HepG2 (cell line): ENCODE measurements around the gene SYT17. TPM values are rescaled to one million over a fixed set of nuclear protein-coding genes. Genes with fewer than 3 reads are reported as not detected.

ENCODE experiments used
- ATAC-seq: fragments of 200-7000 bp; cut with Tn5 transposase; 3 replicates; pipeline ENCODE4 v1.9.1; 2020; ENCODE audit warnings: mild to moderate bottlenecking, moderate library complexity
- BruUV-seq: library from RNA; stranded (reverse); fragments of 400-500 nt; replicated peaks from 2 replicates; lab custom pipeline; 2021; lab: Mats Ljungman, UMichigan
- CTCF ChIA-PET: fragments of 300-600 bp; formaldehyde crosslinking; extraction: SDS; loops from one replicate; lab custom pipeline; 2021; ENCODE audit warnings: low total read pairs, inconsistent platforms, low intra/inter-chr PET ratio; lab: Yijun Ruan, JAX
- POLR2A ChIA-PET: fragments of 350-600 bp; sonication (Branson Sonifier 250); formaldehyde crosslinking; loops from one replicate; lab custom pipeline; 2020; ENCODE audit warnings: antibody characterized with exemption, inconsistent platforms; lab: Yijun Ruan, JAX
- DNase-seq: peaks from one replicate; pipeline ENCODE4 v3.0.0-alpha.2; 2015; ENCODE audit warnings: low spot score
- FAIRE-seq: peaks from 3 replicates; lab custom pipeline; 2011; peaks lifted over from hg19 to GRCh38; lab: Jason Lieb, UNC
- H2AFZ ChIP-seq: one replicate; pipeline ENCODE4 v1.6.1; 2011; ENCODE audit warnings: low read length, inconsistent platforms
- H3K27ac ChIP-seq: fragments of 300-600 bp; 3 replicates; pipeline ENCODE4 v1.8.0; 2011; ENCODE audit warnings: mixed run types, mild to moderate bottlenecking, mixed read lengths, low read length, inconsistent platforms; ENCODE audit not compliant: insufficient read depth; ENCODE audit errors: extremely low read length
- H3K27me3 ChIP-seq, 2 experiments: fragments of 200-600 bp in 1 of 2; 2 replicates in 1 of 2; 3 replicates in 1 of 2; pipeline versions ENCODE4 v1.6.0 to v1.8.0; 2011; ENCODE audit warnings: low read length in 2 of 2, mild to moderate bottlenecking in 2 of 2, moderate library complexity in 2 of 2, inconsistent platforms in 1 of 2; ENCODE audit not compliant: insufficient read depth in 2 of 2, control insufficient read depth in 1 of 2
- H3K36me3 ChIP-seq, 2 experiments: fragments of 200-600 bp in 1 of 2; replicated peaks in 1 of 2; 2 replicates in 1 of 2; 3 replicates in 1 of 2; pipeline versions ENCODE4 v1.5.1 to v1.8.0; 2011; ENCODE audit warnings: low read length in 2 of 2, inconsistent platforms in 1 of 2; ENCODE audit not compliant: insufficient read depth in 2 of 2, control insufficient read depth in 1 of 2
- H3K4me1 ChIP-seq: 2 replicates; pipeline ENCODE4 v1.5.1; 2012; ENCODE audit warnings: low read length, inconsistent platforms; ENCODE audit not compliant: insufficient read depth
- H3K4me2 ChIP-seq: 2 replicates; pipeline ENCODE4 v1.6.0; 2011; ENCODE audit warnings: low read depth, low read length, inconsistent platforms
- H3K4me3 ChIP-seq, 3 experiments: fragments of 200-600 bp in 1 of 3; sonication (generic), shearing (Covaris generic) in 1 of 3; replicated peaks in 1 of 3; 2 replicates each; pipeline ENCODE4 v1.5.1; 2011 to 2016; ENCODE audit warnings: low read length in 3 of 3, inconsistent platforms in 2 of 3, low read depth in 2 of 3, mild to moderate bottlenecking in 2 of 3, control low read depth in 1 of 3, mixed read lengths in 1 of 3; ENCODE audit not compliant: insufficient read depth in 1 of 3
- H3K79me2 ChIP-seq: one replicate; pipeline ENCODE4 v1.6.1; 2011; ENCODE audit warnings: low read length, inconsistent platforms; ENCODE audit not compliant: insufficient read depth
- H3K9ac ChIP-seq: 2 replicates; pipeline ENCODE4 v1.6.0; 2011; ENCODE audit warnings: mild to moderate bottlenecking, low read depth, low read length, inconsistent platforms; ENCODE audit not compliant: insufficient read depth
- H3K9me3 ChIP-seq: 2 replicates; pipeline ENCODE4 v1.5.1; 2012; ENCODE audit warnings: mild to moderate bottlenecking, low read length
- H4K20me1 ChIP-seq: 2 replicates; pipeline ENCODE4 v1.6.0; 2011; ENCODE audit warnings: inconsistent platforms, mild to moderate bottlenecking, low read length, moderate library complexity; ENCODE audit not compliant: insufficient read depth
- CAMTA2 ChIP-seq: sonication (generic); formaldehyde crosslinking; IDR thresholded peaks from 2 replicates; pipeline ENCODE4 v1.4.0; 2020; ENCODE audit warnings: mild to moderate bottlenecking, missing genetic modification reagents, borderline replicate concordance
- FOXJ3 ChIP-seq: sonication (generic); formaldehyde crosslinking; IDR thresholded peaks from 2 replicates; pipeline ENCODE4 v1.4.0; 2020; ENCODE audit warnings: missing genetic modification reagents, mild to moderate bottlenecking, borderline replicate concordance
- SRSF9 ChIP-seq: fragments of 200-400 bp; formaldehyde crosslinking; IDR thresholded peaks from 2 replicates; pipeline ENCODE4 v1.6.1; 2018; ENCODE audit warnings: borderline replicate concordance, mild to moderate bottlenecking, low read depth, low read length; ENCODE audit not compliant: insufficient read depth, poor library complexity, severe bottlenecking
- STAG1 ChIP-seq: sonication (generic); formaldehyde crosslinking; IDR thresholded peaks from 2 replicates; pipeline ENCODE4 v1.4.0; 2020; ENCODE audit warnings: missing genetic modification reagents
- TEAD3 ChIP-seq: optimal IDR thresholded peaks from 2 replicates; pipeline ENCODE3; 2016; ENCODE audit warnings: borderline replicate concordance
- ZFP37 ChIP-seq: sonication (generic); formaldehyde crosslinking; IDR thresholded peaks from 2 replicates; pipeline ENCODE4 v1.4.0; 2020; ENCODE audit warnings: missing genetic modification reagents, borderline replicate concordance
- WGBS: methylation state at CpG from one replicate; pipeline ENCODE4 v1.1.6; 2017; ENCODE audit warnings: low lambda C conversion rate; 5-methylcytosine and 5-hydroxymethylcytosine counted together
- in situ Hi-C: cut with HindIII; loops from 2 replicates; pipeline ENCODE4 v1.10.0; 2017; ENCODE audit warnings: low pct_unique_long_range_greater_than_20kb; ENCODE audit not compliant: extremely low pct_ligation_motif_present
- intact Hi-C: fragments of 100-400 bp; cut with micrococcal nuclease; formaldehyde crosslinking; loops from one replicate; pipeline ENCODE4 v1.10.0; 2022; ENCODE audit not compliant: unreplicated experiment
- polyA plus RNA-seq, 8 experiments: library from polyadenylated mRNA; depleted of rRNA in 3 of 8; stranded (reverse) in 7 of 8; unstranded in 1 of 8; fragments of >200 nt; fragmentation: Illumina TruSeq in 4 of 8; extraction: Trizol in 4 of 8; gene quantifications; 2 replicates each; pipeline versions ENCODE4 v1.2.1 to v1.2.3, GENCODE V29; 2011 to 2016; ENCODE audit warnings: low read depth in 4 of 8, missing spikeins in 1 of 8, mixed read lengths in 1 of 8; ENCODE audit not compliant: insufficient read depth in 1 of 8
- total RNA-seq, 5 experiments: library from RNA; depleted of rRNA; stranded (reverse); fragments of >200 nt; fragmentation: Illumina TruSeq; extraction: Trizol; gene quantifications; 2 replicates each; pipeline ENCODE4 v1.2.3, GENCODE V29; 2016; ENCODE audit warnings: low read depth in 1 of 5
- TF ChIP-seq, protein P1 (sequence below): sonication (generic); formaldehyde crosslinking; conservative IDR thresholded peaks from 2 replicates; pipeline ENCODE4 v1.8.0; 2022; ENCODE audit warnings: mild to moderate bottlenecking, moderate library complexity, missing genetic modification reagents

The SYT17 gene
- total and polyA plus RNA-seq, 2 of the 13 experiments (the other 11 are each of a cell fraction or from before 2014, with no cell fraction given): 0.44 TPM; not detected in 1

- no peak overlapping the region for H3K4me2 ChIP-seq
- no peaks in the 10 kb centered on the region for H4K20me1 ChIP-seq
- DNase-seq (no peak), ATAC-seq (no peak), FAIRE-seq (no peak)
- WGBS: 0% methylated on average over 1 of the region's 1 CpG
- no peaks in the 10 kb centered on the region for H3K27me3 ChIP-seq
- no TSS peak for BruUV-seq
- no peak overlapping the region for H3K27ac ChIP-seq
- H3K4me3 ChIP-seq: no peak overlapping the region
- H3K36me3 ChIP-seq: no peaks in the 10 kb centered on the region
- H3K9me3 ChIP-seq: no peaks in the 10 kb centered on the region
- ChIA-PET CTCF (no interaction called here), POLR2A (no interaction called here)
- H2AFZ ChIP-seq: no peak overlapping the region
- no peak overlapping the region for H3K9ac ChIP-seq
- in situ Hi-C loops (no loop called here), intact Hi-C loops (no loop called here)
- TF ChIP-seq TEAD3 (CRISPR knock-in tag): no peak
- no peak for TF ChIP-seq FOXJ3 (CRISPR knock-in tag)
- TF ChIP-seq ZFP37 (CRISPR knock-in tag): no peak
- TF ChIP-seq SRSF9: no peak
- no peak for TF ChIP-seq CAMTA2 (CRISPR knock-in tag)
- TF ChIP-seq, protein P1, sequence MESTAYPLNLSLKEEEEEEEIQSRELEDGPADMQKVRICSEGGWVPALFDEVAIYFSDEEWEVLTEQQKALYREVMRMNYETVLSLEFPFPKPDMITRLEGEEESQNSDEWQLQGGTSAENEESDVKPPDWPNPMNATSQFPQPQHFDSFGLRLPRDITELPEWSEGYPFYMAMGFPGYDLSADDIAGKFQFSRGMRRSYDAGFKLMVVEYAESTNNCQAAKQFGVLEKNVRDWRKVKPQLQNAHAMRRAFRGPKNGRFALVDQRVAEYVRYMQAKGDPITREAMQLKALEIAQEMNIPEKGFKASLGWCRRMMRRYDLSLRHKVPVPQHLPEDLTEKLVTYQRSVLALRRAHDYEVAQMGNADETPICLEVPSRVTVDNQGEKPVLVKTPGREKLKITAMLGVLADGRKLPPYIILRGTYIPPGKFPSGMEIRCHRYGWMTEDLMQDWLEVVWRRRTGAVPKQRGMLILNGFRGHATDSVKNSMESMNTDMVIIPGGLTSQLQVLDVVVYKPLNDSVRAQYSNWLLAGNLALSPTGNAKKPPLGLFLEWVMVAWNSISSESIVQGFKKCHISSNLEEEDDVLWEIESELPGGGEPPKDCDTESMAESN (CRISPR knock-in tag): no peak
- TF ChIP-seq STAG1: no peak
- H3K79me2 ChIP-seq: no peaks in the 10 kb centered on the region
- no peaks in the 10 kb centered on the region for H3K4me1 ChIP-seq
Observed at GRCh38 chr16:19274165-19274797, 106.2 kb downstream of the SYT17 start.
